H1 (cell line): Measurements from ENCODE around the gene PMP22. TPM values are rescaled to one million over a fixed set of nuclear protein-coding genes. Genes with fewer than 3 reads are reported as not detected.
A peak's percentile ranks its signal among the peaks of the same experiment; 100 is the strongest.

Source experiments
- CTCF ChIA-PET: fragments of 300-600 bp; sonication (Branson Sonifier 250); formaldehyde crosslinking; loops from one replicate; lab custom pipeline; 2021; ENCODE audit not compliant: partially characterized antibody; lab: Charles Lee
- POLR2A ChIA-PET: fragments of 300-600 bp; sonication (Branson Sonifier 250); formaldehyde crosslinking; loops from one replicate; lab custom pipeline; 2021; ENCODE audit warnings: inconsistent platforms; ENCODE audit not compliant: partially characterized antibody; lab: Charles Lee
- DNase-seq, 2 experiments: peaks; one replicate each; pipeline versions ENCODE4 v3.0.0 to v3.0.0-alpha.2; 2010 to 2022; ENCODE audit warnings: low spot score in 2 of 2, low read depth in 1 of 2, mixed read lengths in 1 of 2
- FAIRE-seq: peaks from 2 replicates; lab custom pipeline; 2011; peaks lifted over from hg19 to GRCh38; lab: Jason Lieb, UNC
- H2AFZ ChIP-seq: 2 replicates; pipeline ENCODE4 v1.8.1; 2012; ENCODE audit warnings: low read length, inconsistent platforms
- H2AK5ac ChIP-seq: 2 replicates; pipeline ENCODE4 v1.6.1; 2013; ENCODE audit warnings: low read depth, low read length
- H2BK120ac ChIP-seq: replicated peaks from 2 replicates; pipeline ENCODE3; 2013; ENCODE audit warnings: low read depth, low read length, inconsistent platforms
- H2BK12ac ChIP-seq: 2 replicates; pipeline ENCODE4 v1.6.1; 2013; ENCODE audit warnings: low read depth, low read length
- H2BK15ac ChIP-seq: 2 replicates; pipeline ENCODE4 v1.6.1; 2013; ENCODE audit warnings: low read length
- H2BK20ac ChIP-seq: 2 replicates; pipeline ENCODE4 v1.6.1; 2013; ENCODE audit warnings: low read length
- H2BK5ac ChIP-seq: 2 replicates; pipeline ENCODE4 v1.6.1; 2013; ENCODE audit warnings: low read depth, low read length
- H3K14ac ChIP-seq: 2 replicates; pipeline ENCODE4 v1.6.1; 2013; ENCODE audit warnings: inconsistent platforms; ENCODE audit not compliant: insufficient read length
- H3K18ac ChIP-seq: 2 replicates; pipeline ENCODE4 v1.6.1; 2013; ENCODE audit warnings: low read length; ENCODE audit errors: extremely low read depth
- H3K23ac ChIP-seq: 2 replicates; pipeline ENCODE4 v1.6.1; 2013; ENCODE audit warnings: inconsistent platforms; ENCODE audit not compliant: insufficient read length
- H3K23me2 ChIP-seq: 2 replicates; pipeline ENCODE4 v1.6.1; 2013; ENCODE audit warnings: low read depth, low read length
- H3K27ac ChIP-seq: 2 replicates; pipeline ENCODE4 v1.6.1; 2011; ENCODE audit warnings: low read depth, low read length, inconsistent platforms
- H3K27me3 ChIP-seq, 4 experiments: replicated peaks in 1 of 4; 1 replicate in 1 of 4; 2 replicates in 3 of 4; pipeline versions ENCODE4 v1.6.1 to v1.8.1; 2011 to 2013; ENCODE audit warnings: low read length in 3 of 4, mild to moderate bottlenecking in 3 of 4, inconsistent platforms in 2 of 4, mixed read lengths in 2 of 4, moderate library complexity in 1 of 4; ENCODE audit not compliant: control insufficient read depth in 3 of 4, insufficient read depth in 3 of 4; ENCODE audit errors: extremely low read depth in 1 of 4
- H3K36me3 ChIP-seq, 4 experiments: 2 replicates each; pipeline versions ENCODE4 v1.6.1 to v1.8.1; 2011 to 2013; ENCODE audit warnings: mild to moderate bottlenecking in 4 of 4, low read length in 3 of 4, moderate library complexity in 2 of 4, control low read depth in 1 of 4, inconsistent platforms in 1 of 4; ENCODE audit not compliant: insufficient read depth in 4 of 4, control insufficient read depth in 2 of 4
- H3K4ac ChIP-seq: replicated peaks from 2 replicates; pipeline ENCODE3; 2013; ENCODE audit warnings: low read length, low read depth, mixed read lengths, inconsistent platforms; ENCODE audit not compliant: insufficient read length
- H3K4me1 ChIP-seq, 4 experiments: replicated peaks in 1 of 4; 1 replicate in 1 of 4; 2 replicates in 3 of 4; pipeline versions ENCODE4 v1.6.1 to v1.8.1; 2011 to 2013; ENCODE audit warnings: low read length in 3 of 4, inconsistent platforms in 2 of 4, mixed read lengths in 1 of 4; ENCODE audit not compliant: insufficient read depth in 4 of 4, control insufficient read depth in 3 of 4
- H3K4me2 ChIP-seq, 2 experiments: 2 replicates each; pipeline versions ENCODE4 v1.6.1 to v1.8.1; 2011 to 2013; ENCODE audit warnings: low read depth in 2 of 2, low read length in 2 of 2, control low read depth in 1 of 2, inconsistent platforms in 1 of 2, mild to moderate bottlenecking in 1 of 2; ENCODE audit not compliant: insufficient read depth in 1 of 2
- H3K4me3 ChIP-seq, 4 experiments: fragments of 200-600, 300-600 bp in 1 of 4; sonication (generic), shearing (Covaris generic), sonication (Bioruptor Twin) in 1 of 4; 2 replicates each; pipeline versions ENCODE4 v1.5.1 to v1.8.1; 2011 to 2016; ENCODE audit warnings: low read length in 4 of 4, low read depth in 3 of 4, control low read depth in 2 of 4, inconsistent platforms in 2 of 4, mild to moderate bottlenecking in 2 of 4, mixed read lengths in 1 of 4, moderate library complexity in 1 of 4; ENCODE audit not compliant: insufficient read depth in 2 of 4; ENCODE audit errors: extremely low read depth in 1 of 4
- H3K56ac ChIP-seq: replicated peaks from 2 replicates; pipeline ENCODE3; 2013; ENCODE audit warnings: low read depth, mild to moderate bottlenecking, mixed read lengths, low read length, inconsistent platforms; ENCODE audit not compliant: insufficient read length
- H3K79me1 ChIP-seq: 2 replicates; pipeline ENCODE4 v1.6.1; 2013; ENCODE audit warnings: low read depth, low read length, control low read depth
- H3K79me2 ChIP-seq, 2 experiments: 2 replicates each; pipeline versions ENCODE4 v1.6.1 to v1.8.1; 2012 to 2013; ENCODE audit warnings: low read length in 2 of 2, mild to moderate bottlenecking in 2 of 2, inconsistent platforms in 1 of 2; ENCODE audit not compliant: insufficient read depth in 2 of 2, control insufficient read depth in 1 of 2
- H3K9ac ChIP-seq, 4 experiments: replicated peaks in 1 of 4; 1 replicate in 1 of 4; 2 replicates in 3 of 4; pipeline versions ENCODE4 v1.6.1 to v1.8.1; 2011 to 2013; ENCODE audit warnings: low read depth in 3 of 4, low read length in 3 of 4, control low read depth in 2 of 4, mild to moderate bottlenecking in 2 of 4, moderate library complexity in 2 of 4, inconsistent platforms in 1 of 4; ENCODE audit errors: extremely low read depth in 1 of 4
- H3K9me3 ChIP-seq, 2 experiments: 2 replicates each; pipeline versions ENCODE4 v1.6.1 to v1.8.1; 2012 to 2013; ENCODE audit warnings: mild to moderate bottlenecking in 2 of 2, moderate library complexity in 2 of 2, control low read depth in 1 of 2, inconsistent platforms in 1 of 2, low read depth in 1 of 2, low read length in 1 of 2, mixed read lengths in 1 of 2; ENCODE audit not compliant: insufficient read depth in 2 of 2
- H4K20me1 ChIP-seq, 2 experiments: replicated peaks in 1 of 2; 2 replicates each; pipeline versions ENCODE3 to v1.8.1; 2011 to 2013; ENCODE audit warnings: inconsistent platforms in 2 of 2, low read length in 2 of 2, mild to moderate bottlenecking in 1 of 2; ENCODE audit not compliant: insufficient read depth in 2 of 2, control insufficient read depth in 1 of 2
- H4K5ac ChIP-seq: 2 replicates; pipeline ENCODE4 v1.6.1; 2013; ENCODE audit warnings: low read length, low read depth, mixed read lengths, inconsistent platforms; ENCODE audit not compliant: insufficient read length
- H4K8ac ChIP-seq: 2 replicates; pipeline ENCODE4 v1.8.0; 2013; ENCODE audit warnings: mild to moderate bottlenecking, moderate library complexity, low read length, inconsistent platforms; ENCODE audit not compliant: insufficient read depth; ENCODE audit errors: extremely low read depth
- H4K91ac ChIP-seq: replicated peaks from 2 replicates; pipeline ENCODE3; 2013; ENCODE audit warnings: low read length, mixed read lengths, inconsistent platforms; ENCODE audit not compliant: insufficient read length
- EZH2 ChIP-seq: fragments of 200-600 bp; sonication (generic); IDR thresholded peaks from 2 replicates; pipeline ENCODE4 v1.7.1; 2012; ENCODE audit warnings: low read depth, mild to moderate bottlenecking, moderate library complexity, low read length, inconsistent platforms; ENCODE audit not compliant: severe bottlenecking
- WGBS, 2 experiments: shearing (Covaris generic) in 1 of 2; methylation state at CpG; one replicate each; pipeline versions ENCODE4 v1.1.6 to v1.1.7; 2013 to 2015; ENCODE audit warnings: low lambda C conversion rate in 2 of 2, mixed read lengths in 2 of 2, inconsistent platforms in 1 of 2, low coverage in 1 of 2, missing lambda C conversion rate in 1 of 2; ENCODE audit not compliant: insufficient replicate concordance in 2 of 2, insufficient coverage in 1 of 2, insufficient read length in 1 of 2; ENCODE audit errors: extremely low coverage in 1 of 2, missing lambda C conversion rate in 1 of 2; 5-methylcytosine and 5-hydroxymethylcytosine counted together
- polyA plus RNA-seq, 7 experiments: library from polyadenylated mRNA; depleted of rRNA in 3 of 7; stranded (reverse) in 5 of 7; unstranded in 2 of 7; fragments of >200 nt in 5 of 7; fragments of 200-250 nt in 2 of 7; gene quantifications; 1 replicate in 5 of 7; 2 replicates in 1 of 7; 4 replicates in 1 of 7; pipeline versions ENCODE4 v1.2.1 to v1.2.3, GENCODE V29; 2011 to 2013; ENCODE audit warnings: missing spikeins in 2 of 7, mixed read lengths in 2 of 7
- total RNA-seq: library from RNA; stranded (reverse); fragmentation: NEBNext Ultra II Directional; extraction: Animal tissue kit (Norgen Biotek cat#: 25700); gene quantifications from 2 replicates; pipeline ENCODE4 v1.2.1, GENCODE V29; 2021

Gene PMP22
- total and polyA plus RNA-seq, 2 of the 8 experiments (the other 6 are each of a cell fraction or from before 2014, with no cell fraction given): 0.84 to 4.9 TPM

- Histone ChIP-seq H4K20me1 (peaks cover 0 to 3% of the 10 kb centered on the region in 2 experiments), H3K4me2 (no peak overlapping the region), H4K5ac (no peak overlapping the region), H2AFZ (no peak overlapping the region), H3K23me2 (peaks cover 19% of the 10 kb centered on the region), H3K4me1 (peaks cover 0 to 14% (median 4%) of the 10 kb centered on the region in 4 experiments; a peak in 5 of 7 replicates), H3K9ac (no peak overlapping the region), H3K79me1 (no peaks in the 10 kb centered on the region), H3K4ac (no peak overlapping the region), H3K27me3 (peaks cover 34 to 60% (median 52%) of the 10 kb centered on the region in 4 experiments), H3K4me3 (peak overlapping the region in 2 of 4 experiments; percentile 14 to 21; a peak in 3 of 8 replicates), H3K56ac (no peak overlapping the region), H3K18ac (no peak overlapping the region), H3K36me3 (no peaks in the 10 kb centered on the region), H3K27ac (no peak overlapping the region), H3K9me3 (no peaks in the 10 kb centered on the region), H2BK15ac (no peak overlapping the region), H4K91ac (no peak overlapping the region), H2BK5ac (no peak overlapping the region), H3K14ac (no peak overlapping the region), H2AK5ac (no peak overlapping the region), H2BK20ac (no peak overlapping the region), H4K8ac (no peak overlapping the region), H2BK12ac (no peak overlapping the region), H2BK120ac (no peak overlapping the region), H3K23ac (no peak overlapping the region), H3K79me2 (no peaks in the 10 kb centered on the region)
- ChIA-PET CTCF (interaction anchor here (0.6 to 5.0 kb wide), 41 partner anchors 9 to 895 kb away, joined by 3 to 87 read pairs (median 4); no protein-coding TSS in a partner anchor), POLR2A (interaction anchor here (1.0 to 1.3 kb wide), 2 partner anchors 10 to 231 kb away, joined by 3 read pairs; no protein-coding TSS in a partner anchor)
- WGBS, 2 experiments: 81% methylated on average over 6 of the region's 6 CpGs; no CpG with 5 or more reads in 1 of the 2 experiments
- FAIRE-seq: no peak
- TF ChIP-seq EZH2: no peak
- DNase-seq: no peak
Observed at GRCh38 chr17:15257796-15258512, 7.2 kb downstream of the PMP22 start.
